Cardiac fibroblast (primary cell): ENCODE results near the gene SERPINA5.
"Not testable (repeated sequence)": the region's sequence is repeated elsewhere in the genome, so short reads cannot be mapped to it uniquely, and the experiment has no call there.

Experiments used
- DNase-seq, 2 donors: peaks; one replicate each; pipeline versions ENCODE4 v3.0.0 to v3.0.0-alpha.2; 2010; ENCODE audit warnings: low read depth in 2 of 2
- H3K4me3 ChIP-seq, 2 donors: replicated peaks in 1 of 2; 1 replicate in 1 of 2; 2 replicates in 1 of 2; pipeline ENCODE4 v1.5.1; 2011; ENCODE audit warnings: low read depth in 2 of 2, low read length in 2 of 2, mild to moderate bottlenecking in 2 of 2, moderate library complexity in 1 of 2
- TF ChIP-seq, protein P1 (sequence below): IDR thresholded peaks from one replicate; pipeline ENCODE4 v1.5.1; 2011; ENCODE audit warnings: low read depth, mild to moderate bottlenecking, low read length, inconsistent platforms

Gene SERPINA5

DNA sequence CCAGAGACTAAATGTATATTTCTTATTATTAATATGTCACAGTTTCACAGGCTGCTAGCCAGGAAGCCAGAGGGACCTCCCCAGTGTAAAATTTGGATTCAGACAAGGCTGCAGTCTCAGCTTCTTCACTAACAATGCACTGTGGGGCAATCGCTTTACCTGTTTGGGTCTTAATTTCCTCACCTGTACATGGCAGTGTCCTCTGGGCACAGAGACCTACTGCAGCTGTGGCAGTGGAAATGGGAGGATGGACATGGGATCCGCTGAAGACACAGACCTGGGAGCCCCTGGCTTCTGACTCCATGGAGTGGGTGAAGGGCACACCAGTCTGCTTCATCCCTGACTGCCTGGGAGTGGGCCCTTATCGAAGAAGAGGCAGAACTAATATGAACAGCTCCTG, 6.9 kb upstream of the SERPINA5 start:
- TF ChIP-seq, protein P1, sequence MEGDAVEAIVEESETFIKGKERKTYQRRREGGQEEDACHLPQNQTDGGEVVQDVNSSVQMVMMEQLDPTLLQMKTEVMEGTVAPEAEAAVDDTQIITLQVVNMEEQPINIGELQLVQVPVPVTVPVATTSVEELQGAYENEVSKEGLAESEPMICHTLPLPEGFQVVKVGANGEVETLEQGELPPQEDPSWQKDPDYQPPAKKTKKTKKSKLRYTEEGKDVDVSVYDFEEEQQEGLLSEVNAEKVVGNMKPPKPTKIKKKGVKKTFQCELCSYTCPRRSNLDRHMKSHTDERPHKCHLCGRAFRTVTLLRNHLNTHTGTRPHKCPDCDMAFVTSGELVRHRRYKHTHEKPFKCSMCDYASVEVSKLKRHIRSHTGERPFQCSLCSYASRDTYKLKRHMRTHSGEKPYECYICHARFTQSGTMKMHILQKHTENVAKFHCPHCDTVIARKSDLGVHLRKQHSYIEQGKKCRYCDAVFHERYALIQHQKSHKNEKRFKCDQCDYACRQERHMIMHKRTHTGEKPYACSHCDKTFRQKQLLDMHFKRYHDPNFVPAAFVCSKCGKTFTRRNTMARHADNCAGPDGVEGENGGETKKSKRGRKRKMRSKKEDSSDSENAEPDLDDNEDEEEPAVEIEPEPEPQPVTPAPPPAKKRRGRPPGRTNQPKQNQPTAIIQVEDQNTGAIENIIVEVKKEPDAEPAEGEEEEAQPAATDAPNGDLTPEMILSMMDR, result no peak
- DNase-seq, result no peak
- H3K4me3 ChIP-seq, result no peak overlapping the region

DNA sequence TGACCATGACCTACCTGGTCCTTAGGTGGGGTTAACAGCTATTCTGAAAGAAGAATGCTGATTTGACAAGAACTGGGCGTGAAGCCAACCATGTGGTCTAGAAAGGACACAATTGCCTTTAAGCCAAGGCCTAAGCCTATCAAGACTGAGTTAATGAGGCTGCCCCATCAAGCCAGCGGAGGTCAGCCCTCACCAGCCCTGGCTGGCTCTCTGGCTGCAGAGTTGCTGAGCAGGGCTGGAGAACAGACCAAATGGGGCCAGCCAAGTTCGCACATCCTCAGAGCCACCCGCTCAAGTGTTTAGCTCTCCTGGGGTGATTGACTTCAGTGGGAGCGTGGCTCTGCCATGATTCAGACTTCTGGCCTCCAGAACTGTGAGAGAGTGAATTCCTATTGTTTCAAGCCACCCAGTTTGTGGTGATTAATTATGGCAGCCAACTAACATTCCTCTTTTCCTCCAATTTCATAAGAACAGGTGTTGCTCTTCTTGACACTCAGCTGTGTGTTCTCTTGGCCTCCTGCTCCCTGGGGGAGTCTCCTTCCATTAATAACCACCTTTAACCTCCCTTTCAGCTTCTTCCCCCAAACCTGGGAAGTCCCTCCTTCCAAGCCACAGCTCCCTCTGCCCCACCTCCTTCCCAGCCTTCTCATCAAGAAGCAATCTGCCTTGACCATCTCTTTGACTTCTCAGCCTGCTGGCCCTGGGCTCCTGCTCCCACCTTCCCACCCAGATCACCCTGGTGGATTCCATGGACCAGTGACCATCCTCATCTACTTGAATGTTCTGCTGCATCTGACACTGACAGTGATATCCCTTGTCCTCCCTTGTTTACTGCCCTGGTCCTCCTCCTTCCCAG, 5.3 kb upstream of the SERPINA5 start:
- TF ChIP-seq, protein P1, result no peak
- no peak overlapping the region for H3K4me3 ChIP-seq
- DNase-seq, result peak; percentile 80 to 90

DNA sequence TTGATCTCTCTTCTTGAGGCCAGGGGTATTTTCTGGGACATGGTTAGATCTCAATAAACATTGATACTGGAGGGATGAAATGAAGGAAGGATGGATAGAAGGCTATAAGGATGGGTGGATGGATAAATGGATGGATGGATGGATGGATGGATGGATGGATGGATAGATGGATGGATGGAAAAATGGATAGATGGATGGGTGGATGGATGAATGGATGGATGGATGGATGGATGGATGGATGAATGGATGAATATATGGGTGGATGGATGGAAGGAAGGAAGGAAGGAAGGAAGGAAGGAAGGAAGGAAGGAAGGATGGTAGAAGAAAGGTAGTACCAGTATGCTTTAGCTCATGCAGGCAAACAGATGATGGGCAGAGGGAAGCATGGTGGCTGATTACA, 3.8 kb upstream of the SERPINA5 start:
- not testable (repeated sequence) for H3K4me3 ChIP-seq, DNase-seq

DNA sequence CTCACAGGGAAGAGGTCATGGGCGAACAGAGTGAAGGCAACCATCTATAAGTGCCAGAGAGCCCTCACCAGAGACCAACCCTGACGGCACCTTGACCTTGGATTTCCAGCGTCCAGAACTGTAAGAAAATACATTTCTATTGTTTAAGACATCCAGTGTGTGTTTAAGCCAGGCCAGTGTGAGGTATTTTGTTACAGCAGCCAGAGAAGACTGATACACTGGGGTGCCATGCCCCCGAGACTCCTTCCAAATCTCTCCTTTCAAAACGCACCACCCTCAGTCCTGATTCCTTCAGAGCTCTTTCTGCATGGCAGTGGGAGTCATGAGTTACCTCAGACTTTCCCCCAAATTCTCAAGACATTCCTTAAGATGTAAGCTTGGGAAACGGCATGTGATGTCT, 2.5 kb upstream of the SERPINA5 start:
- TF ChIP-seq, protein P1, result no peak
- no peak for DNase-seq
- no peak overlapping the region for H3K4me3 ChIP-seq

DNA sequence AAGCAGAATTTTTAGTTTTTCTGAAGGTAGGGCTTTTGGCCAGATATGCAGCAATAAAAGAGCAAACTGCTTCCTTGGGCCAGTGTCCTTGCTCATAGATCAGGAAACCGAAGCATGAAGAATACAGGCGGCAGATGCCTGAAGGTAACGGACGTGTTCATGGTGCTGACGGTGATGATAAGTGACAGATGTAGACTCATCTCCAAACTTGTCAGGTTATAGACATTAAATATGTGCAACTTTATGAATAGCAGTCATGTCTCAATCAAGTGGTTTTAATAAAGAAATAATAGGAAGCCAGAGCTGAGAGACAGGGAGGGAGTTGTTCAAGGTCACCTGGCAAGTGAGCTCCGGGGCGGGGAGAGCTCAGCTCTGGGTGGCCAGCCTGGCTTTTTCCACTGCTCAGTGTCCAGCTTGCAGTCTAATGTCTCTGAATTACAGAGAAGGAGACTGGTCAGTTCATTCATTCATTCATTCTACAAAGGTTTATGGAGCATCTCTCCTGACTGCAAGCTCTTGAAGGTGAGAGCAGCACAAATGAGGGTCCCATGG, 1.0 kb downstream of the SERPINA5 start:
- DNase-seq, result no peak
- TF ChIP-seq, protein P1, result no peak
- H3K4me3 ChIP-seq, result no peak overlapping the region

DNA sequence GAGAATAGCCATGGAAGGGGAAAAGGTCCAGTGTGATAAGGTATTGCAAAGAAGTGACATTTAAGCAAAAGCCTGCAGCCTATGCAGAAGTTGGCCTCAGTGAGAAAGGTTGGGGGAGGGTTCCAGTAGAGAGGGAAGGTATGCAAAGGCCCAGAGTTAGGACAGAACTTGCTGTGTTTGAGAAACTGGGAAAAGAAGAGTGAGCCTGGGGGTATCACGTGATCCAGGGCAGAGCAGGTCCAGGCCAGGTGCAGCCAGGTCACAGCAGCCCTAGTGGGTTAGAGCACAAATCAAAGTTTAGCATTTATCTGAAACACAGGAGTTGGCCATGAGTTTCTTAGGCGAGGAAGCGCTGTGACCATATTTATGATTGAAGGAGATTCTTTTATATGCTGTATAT, 1.6 kb downstream of the SERPINA5 start:
- TF ChIP-seq, protein P1, result no peak
- H3K4me3 ChIP-seq, result no peak overlapping the region
- no peak for DNase-seq

DNA sequence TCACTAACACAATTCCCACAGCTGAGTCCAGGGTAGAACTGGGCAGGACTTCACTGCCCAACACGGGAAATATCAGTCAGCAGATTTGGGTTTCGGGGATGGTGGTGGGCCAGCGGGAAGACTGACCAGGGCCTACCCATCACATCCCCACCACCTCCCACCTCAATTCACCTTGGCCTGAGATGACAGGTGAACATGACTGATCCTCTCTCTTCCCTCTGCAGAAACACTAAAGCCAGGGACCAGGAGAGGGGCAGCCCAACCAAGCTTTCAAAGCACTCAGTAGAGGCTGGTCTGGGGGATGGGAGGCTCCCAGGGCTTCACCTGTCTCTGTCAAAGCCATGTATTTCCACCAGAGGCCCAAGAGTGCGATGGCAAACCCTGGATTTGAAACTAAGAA, 2.3 kb downstream of the SERPINA5 start:
- no peak for DNase-seq

More for the DNA sequence above, 2.3 kb downstream of the SERPINA5 start:
- TF ChIP-seq, protein P1, result no peak
- no peak overlapping the region for H3K4me3 ChIP-seq
